ENCODE data around the gene CISH.

- no peak for TF ChIP-seq CTCF (conservative IDR thresholded peaks at IDR 0.05; ENCODE audit: low read length)
- TF ChIP-seq EZH2phosphoT487 (IDR thresholded peaks at IDR 0.05; ENCODE audit: borderline replicate concordance) = no peak
Observed at GRCh38 chr3:50633230-50633790, 21.7 kb upstream of the CISH start.
